Fibroblast of lung (primary cell): ENCODE measurements around the gene C20orf144. TPM values are rescaled to one million over a fixed set of nuclear protein-coding genes. Genes with fewer than 3 reads are reported as not detected.

Experiments
- DNase-seq, 2 donors: peaks; one replicate each; pipeline versions ENCODE4 v3.0.0 to v3.0.0-alpha.2; 2010; ENCODE audit warnings: low read depth in 2 of 2
- H2AFZ ChIP-seq: 2 replicates; pipeline ENCODE4 v1.5.1; 2012; ENCODE audit warnings: low read length, control low read depth, inconsistent platforms
- H3K27ac ChIP-seq: 2 replicates; pipeline ENCODE4 v1.5.1; 2011; ENCODE audit warnings: low read length, control low read depth; ENCODE audit not compliant: insufficient read depth
- H3K27me3 ChIP-seq: 2 replicates; pipeline ENCODE4 v1.5.1; 2011; ENCODE audit warnings: mild to moderate bottlenecking, low read length; ENCODE audit not compliant: control insufficient read depth, insufficient read depth
- H3K36me3 ChIP-seq: 2 replicates; pipeline ENCODE4 v1.5.1; 2011; ENCODE audit warnings: low read length; ENCODE audit not compliant: control insufficient read depth, insufficient read depth
- H3K4me1 ChIP-seq: 2 replicates; pipeline ENCODE4 v1.5.1; 2011; ENCODE audit warnings: low read length; ENCODE audit not compliant: control insufficient read depth, insufficient read depth; ENCODE audit errors: extremely low read depth
- H3K4me2 ChIP-seq: 2 replicates; pipeline ENCODE4 v1.5.1; 2011; ENCODE audit warnings: low read length, control low read depth; ENCODE audit not compliant: insufficient read depth; ENCODE audit errors: extremely low read depth
- H3K4me3 ChIP-seq, 4 experiments: fragments of 200-600 bp in 1 of 4; sonication (generic) in 1 of 4; replicated peaks in 1 of 4; 2 replicates each; pipeline ENCODE4 v1.5.1; 2011 to 2016; ENCODE audit warnings: low read length in 4 of 4, low read depth in 3 of 4, mild to moderate bottlenecking in 3 of 4, control low read depth in 2 of 4, inconsistent platforms in 1 of 4, mixed read lengths in 1 of 4; ENCODE audit not compliant: insufficient read depth in 1 of 4; ENCODE audit errors: control extremely low read depth in 1 of 4
- H3K79me2 ChIP-seq: 2 replicates; pipeline ENCODE4 v1.5.1; 2012; ENCODE audit warnings: mild to moderate bottlenecking, low read length, inconsistent platforms; ENCODE audit not compliant: control insufficient read depth, insufficient read depth
- H3K9ac ChIP-seq: 2 replicates; pipeline ENCODE4 v1.5.1; 2011; ENCODE audit warnings: mild to moderate bottlenecking, low read length, control low read depth; ENCODE audit not compliant: insufficient read depth
- H3K9me3 ChIP-seq: 2 replicates; pipeline ENCODE4 v1.5.1; 2012; ENCODE audit warnings: low read depth, low read length; ENCODE audit not compliant: control insufficient read depth, insufficient read depth
- H4K20me1 ChIP-seq: 2 replicates; pipeline ENCODE4 v1.5.1; 2011; ENCODE audit warnings: low read length; ENCODE audit not compliant: control insufficient read depth, insufficient read depth; ENCODE audit errors: extremely low read depth
- CTCF ChIP-seq, 2 donors: IDR thresholded peaks in 1 of 2; conservative IDR thresholded peaks in 1 of 2; 1 replicate in 1 of 2; 2 replicates in 1 of 2; pipeline ENCODE4 v1.5.1; 2011 to 2012; ENCODE audit warnings: low read length in 2 of 2, control low read depth in 1 of 2, inconsistent platforms in 1 of 2, low read depth in 1 of 2, mild to moderate bottlenecking in 1 of 2
- EZH2 ChIP-seq: IDR thresholded peaks from 2 replicates; pipeline ENCODE4 v1.5.1; 2012; ENCODE audit warnings: low read length, control low read depth, mild to moderate bottlenecking; ENCODE audit errors: missing control alignments
- polyA plus RNA-seq, 2 donors: library from polyadenylated mRNA; depleted of rRNA in 1 of 2; stranded (reverse) in 1 of 2; unstranded in 1 of 2; fragments of >200 nt; gene quantifications; 2 replicates each; pipeline ENCODE4 v1.2.1, GENCODE V29; 2011 to 2012; ENCODE audit warnings: missing spikeins in 1 of 2
- total RNA-seq: library from RNA; depleted of rRNA; stranded (reverse); fragments of >200 nt; gene quantifications from 2 replicates; pipeline ENCODE4 v1.2.1, GENCODE V29; 2014

C20orf144 gene
- total and polyA plus RNA-seq, 2 donors (not counting 1 experiment from before 2014, with no cell fraction given): 0.10 to 0.17 TPM

DNA sequence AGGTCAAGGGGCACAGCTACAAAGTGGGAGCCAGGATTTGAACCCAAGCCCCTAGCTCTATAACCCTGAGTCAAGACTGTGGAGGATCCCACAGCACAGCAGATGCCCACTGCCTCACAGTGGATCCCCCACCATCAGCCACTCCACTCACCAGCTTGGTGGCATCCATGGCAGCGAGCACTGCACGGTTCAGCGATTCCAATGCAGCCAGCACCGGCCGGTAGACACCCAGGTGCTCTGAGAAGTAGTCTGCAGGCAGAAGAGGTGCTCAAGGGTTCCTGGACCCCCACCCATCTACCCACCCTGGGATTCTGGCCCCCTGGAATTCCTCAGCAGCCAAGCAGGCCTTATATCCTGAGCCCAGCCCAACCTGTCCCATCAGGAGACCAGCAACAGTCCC is 7.1 kb downstream of the C20orf144 start:
- no peak overlapping the region for H2AFZ ChIP-seq
- H3K4me2 ChIP-seq: no peak overlapping the region
- TF ChIP-seq EZH2: no peak
- TF ChIP-seq CTCF (conservative IDR thresholded peaks at IDR 0.05 in 1 of 2, IDR thresholded peaks at IDR 0.05 in 1 of 2; ENCODE audit: low read depth in 1 of 2, low read length in 2 of 2): no peak
- no peaks in the 10 kb centered on the region for H3K27me3 ChIP-seq
- no peaks in the 10 kb centered on the region for H4K20me1 ChIP-seq
- peaks cover 17% of the 10 kb centered on the region for H3K4me1 ChIP-seq
- no peak for DNase-seq
- no peak overlapping the region for H3K4me3 ChIP-seq
- H3K79me2 ChIP-seq: no peaks in the 10 kb centered on the region
- H3K36me3 ChIP-seq: peaks cover 7% of the 10 kb centered on the region
- no peak overlapping the region for H3K27ac ChIP-seq
- H3K9me3 ChIP-seq: no peaks in the 10 kb centered on the region
- no peak overlapping the region for H3K9ac ChIP-seq

DNA sequence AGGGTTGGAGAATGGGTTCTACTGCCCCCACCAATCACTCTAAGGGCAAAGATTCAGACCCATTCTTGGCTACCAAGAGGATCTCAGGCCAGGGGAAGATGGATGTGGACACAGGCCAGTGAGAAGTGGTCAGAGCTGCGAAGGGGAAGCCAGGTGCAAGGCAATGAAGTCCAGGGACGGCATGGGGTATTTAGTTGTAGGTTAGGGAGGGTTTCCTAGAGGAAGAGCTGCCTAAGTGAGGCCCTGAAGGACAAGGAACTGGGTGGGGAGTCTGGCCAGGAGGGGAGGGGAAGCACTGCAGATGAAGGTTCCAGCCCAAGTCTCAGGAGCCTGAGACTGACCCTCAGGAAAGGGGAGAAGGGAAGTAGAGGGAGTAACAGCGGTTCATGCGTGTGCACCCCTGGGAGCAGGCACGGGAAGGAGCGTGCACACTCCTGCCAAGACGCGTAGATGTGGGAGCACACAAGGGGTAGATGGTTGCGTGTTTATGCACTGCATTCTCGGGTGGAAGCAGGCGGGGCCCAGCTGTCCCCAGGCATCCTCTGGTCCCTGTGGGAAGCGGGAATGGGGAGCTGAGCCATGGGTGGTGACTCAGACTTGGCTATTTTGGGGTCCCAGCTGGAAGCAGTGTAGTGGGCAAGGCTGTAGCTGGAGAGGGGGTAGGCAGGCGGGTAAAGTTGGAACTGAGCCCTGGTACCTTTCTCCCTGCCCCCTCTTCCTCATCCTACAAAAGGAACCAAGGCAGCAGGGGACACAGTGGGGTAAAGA is 7.9 kb downstream of the C20orf144 start:
- peaks cover 20% of the 10 kb centered on the region for H3K4me1 ChIP-seq
- no peak overlapping the region for H3K4me2 ChIP-seq
- H3K36me3 ChIP-seq: peaks cover 7% of the 10 kb centered on the region
- no peaks in the 10 kb centered on the region for H3K27me3 ChIP-seq
- H2AFZ ChIP-seq: no peak overlapping the region
- H3K9me3 ChIP-seq: no peaks in the 10 kb centered on the region
- no peak overlapping the region for H3K27ac ChIP-seq
- no peaks in the 10 kb centered on the region for H3K79me2 ChIP-seq
- DNase-seq: no peak
- no peak overlapping the region for H3K9ac ChIP-seq
- H3K4me3 ChIP-seq: no peak overlapping the region
- TF ChIP-seq CTCF (conservative IDR thresholded peaks at IDR 0.05 in 1 of 2, IDR thresholded peaks at IDR 0.05 in 1 of 2; ENCODE audit: low read depth in 1 of 2, low read length in 2 of 2) (no peak), EZH2 (no peak)
- H4K20me1 ChIP-seq: no peaks in the 10 kb centered on the region

GRCh38 chr20:33670715-33671499 is 8.8 kb downstream of the C20orf144 start:
- no peak overlapping the region for H3K9ac ChIP-seq
- no peaks in the 10 kb centered on the region for H3K27me3 ChIP-seq
- no peaks in the 10 kb centered on the region for H3K79me2 ChIP-seq
- TF ChIP-seq EZH2: no peak
- TF ChIP-seq CTCF (conservative IDR thresholded peaks at IDR 0.05 in 1 of 2, IDR thresholded peaks at IDR 0.05 in 1 of 2; ENCODE audit: low read depth in 1 of 2, low read length in 2 of 2): no peak
- no peaks in the 10 kb centered on the region for H3K9me3 ChIP-seq
- H2AFZ ChIP-seq: no peak overlapping the region
- peaks cover 7% of the 10 kb centered on the region for H3K36me3 ChIP-seq
- H4K20me1 ChIP-seq: no peaks in the 10 kb centered on the region
- peaks cover 28% of the 10 kb centered on the region for H3K4me1 ChIP-seq
- no peak overlapping the region for H3K4me3 ChIP-seq
- H3K4me2 ChIP-seq: no peak overlapping the region
- H3K27ac ChIP-seq: no peak overlapping the region
- no peak for DNase-seq
